HG03280 (cell line): ENCODE measurements around the gene GRM8.

Experiments used
- ATAC-seq: cut with Tn5 transposase; IDR thresholded peaks from one replicate; pipeline ENCODE4 v1.9.1; 2021; ENCODE audit warnings: mild to moderate bottlenecking, moderate library complexity; ENCODE audit not compliant: unreplicated experiment

Gene GRM8

GRCh38 chr7:126569402-126569801, 683.3 kb downstream of the GRM8 start:
- ATAC-seq, result no peak

GRCh38 chr7:126557271-126557670, 695.5 kb downstream of the GRM8 start:
- no peak for ATAC-seq

GRCh38 chr7:126541406-126541805, 711.3 kb downstream of the GRM8 start:
- ATAC-seq, result no peak

- ATAC-seq, result no peak
These were observed 717.6 kb downstream of the GRM8 start for GRCh38 chr7:126535176-126535575.

- no peak for ATAC-seq
These were observed 719.0 kb downstream of the GRM8 start for GRCh38 chr7:126533715-126534114.

- ATAC-seq, result no peak
These were observed 722.9 kb downstream of the GRM8 start for GRCh38 chr7:126529833-126530232.

- ATAC-seq, result no peak
These were observed 723.5 kb downstream of the GRM8 start for GRCh38 chr7:126529254-126529653.

- ATAC-seq, result no peak
These were observed 726.8 kb downstream of the GRM8 start for GRCh38 chr7:126525906-126526305.

GRCh38 chr7:126524967-126525366, 727.8 kb downstream of the GRM8 start:
- no peak for ATAC-seq

GRCh38 chr7:126511046-126511445, 741.7 kb downstream of the GRM8 start:
- ATAC-seq, result no peak

GRCh38 chr7:126501617-126502016, 751.1 kb downstream of the GRM8 start:
- ATAC-seq, result no peak

- ATAC-seq, result no peak
These were observed 753.3 kb downstream of the GRM8 start for GRCh38 chr7:126499481-126499880.

GRCh38 chr7:126495733-126496132, 757.0 kb downstream of the GRM8 start:
- no peak for ATAC-seq

GRCh38 chr7:126495001-126495400, 757.7 kb downstream of the GRM8 start:
- no peak for ATAC-seq

- ATAC-seq, result no peak
These were observed 758.9 kb downstream of the GRM8 start for GRCh38 chr7:126493801-126494200.

- ATAC-seq, result no peak
These were observed 762.9 kb downstream of the GRM8 start for GRCh38 chr7:126489874-126490273.

GRCh38 chr7:126487728-126488442, 764.9 kb downstream of the GRM8 start:
- no peak for ATAC-seq

GRCh38 chr7:126486806-126487205, 765.9 kb downstream of the GRM8 start:
- no peak for ATAC-seq

GRCh38 chr7:126485791-126486190, 767.0 kb downstream of the GRM8 start:
- ATAC-seq, result no peak

- ATAC-seq, result no peak
These were observed 768.8 kb downstream of the GRM8 start for GRCh38 chr7:126483972-126484371.

GRCh38 chr7:126472825-126473224, 779.9 kb downstream of the GRM8 start:
- ATAC-seq, result no peak

GRCh38 chr7:126462405-126462804, 790.3 kb downstream of the GRM8 start:
- ATAC-seq, result no peak

- ATAC-seq, result no peak
These were observed 792.1 kb downstream of the GRM8 start for GRCh38 chr7:126460664-126461063.
